Glutamatergic neuron (in vitro differentiated cells): ENCODE data around the gene FHIT. TPM values are rescaled to one million over a fixed set of nuclear protein-coding genes. Genes with fewer than 3 reads are reported as not detected.

Experiments used
- DNase-seq: peaks from one replicate; pipeline ENCODE4 v3.0.0; 2022
- H3K27ac Mint-ChIP-seq: one replicate; pipeline ENCODE4 v1.8.0; 2020; ENCODE audit warnings: mild to moderate bottlenecking, mixed read lengths, inconsistent platforms; ENCODE audit not compliant: unreplicated experiment
- H3K27me3 Mint-ChIP-seq: one replicate; pipeline ENCODE4 v1.8.0; 2020; ENCODE audit warnings: mild to moderate bottlenecking, moderate library complexity, mixed read lengths, inconsistent platforms; ENCODE audit not compliant: unreplicated experiment
- H3K36me3 Mint-ChIP-seq: one replicate; pipeline ENCODE4 v1.8.0; 2020; ENCODE audit warnings: mild to moderate bottlenecking, mixed read lengths, inconsistent platforms; ENCODE audit not compliant: unreplicated experiment
- H3K4me1 Mint-ChIP-seq: one replicate; pipeline ENCODE4 v1.8.0; 2020; ENCODE audit warnings: mild to moderate bottlenecking, low read depth, mixed read lengths, inconsistent platforms; ENCODE audit not compliant: unreplicated experiment
- H3K4me3 Mint-ChIP-seq: one replicate; pipeline ENCODE4 v1.8.0; 2020; ENCODE audit warnings: mild to moderate bottlenecking, mixed read lengths, inconsistent platforms; ENCODE audit not compliant: unreplicated experiment
- H3K9me3 Mint-ChIP-seq: one replicate; pipeline ENCODE4 v1.8.0; 2020; ENCODE audit warnings: mild to moderate bottlenecking, moderate library complexity, mixed read lengths, inconsistent platforms; ENCODE audit not compliant: unreplicated experiment
- total RNA-seq: library from RNA; stranded (reverse); fragmentation: NEBNext Ultra II Directional; extraction: Animal tissue kit (Norgen Biotek cat#: 25700); gene quantifications from one replicate; pipeline ENCODE4 v1.2.1, GENCODE V29; 2021; ENCODE audit not compliant: unreplicated experiment
- TF ChIP-seq, protein P1 (sequence below): fragments of 200-600 bp; sonication (generic); IDR thresholded peaks from one replicate; pipeline ENCODE4 v1.5.0; 2021; ENCODE audit not compliant: partially characterized antibody, unreplicated experiment

FHIT gene
- total RNA-seq, 1 donor from 2014 or later: 15.2 TPM

DNA sequence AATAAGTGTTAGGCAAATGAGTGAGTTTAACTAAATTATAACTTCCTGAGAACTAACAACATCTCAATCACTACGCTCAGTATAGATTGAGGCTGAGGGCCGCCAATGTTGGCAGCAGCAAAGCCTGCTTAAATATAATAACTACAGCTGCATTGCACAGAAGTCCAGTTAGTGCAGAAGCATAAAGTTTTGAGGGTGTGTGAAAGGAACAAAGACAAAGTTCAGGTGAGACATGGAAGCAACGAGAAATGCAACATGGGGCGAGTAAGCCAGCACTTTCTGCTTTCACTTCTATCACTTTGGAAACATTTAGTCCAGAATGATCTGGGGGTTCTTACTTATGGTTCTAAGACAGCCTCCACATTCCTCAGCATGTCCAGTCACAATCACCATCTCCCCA lies 1149.1 kb downstream of the FHIT start:
- Mint-ChIP-seq H3K4me1 (no peaks in the 10 kb centered on the region), H3K27ac (no peak overlapping the region), H3K4me3 (no peak overlapping the region), H3K9me3 (no peaks in the 10 kb centered on the region), H3K27me3 (no peaks in the 10 kb centered on the region), H3K36me3 (no peaks in the 10 kb centered on the region)
- TF ChIP-seq, protein P1, sequence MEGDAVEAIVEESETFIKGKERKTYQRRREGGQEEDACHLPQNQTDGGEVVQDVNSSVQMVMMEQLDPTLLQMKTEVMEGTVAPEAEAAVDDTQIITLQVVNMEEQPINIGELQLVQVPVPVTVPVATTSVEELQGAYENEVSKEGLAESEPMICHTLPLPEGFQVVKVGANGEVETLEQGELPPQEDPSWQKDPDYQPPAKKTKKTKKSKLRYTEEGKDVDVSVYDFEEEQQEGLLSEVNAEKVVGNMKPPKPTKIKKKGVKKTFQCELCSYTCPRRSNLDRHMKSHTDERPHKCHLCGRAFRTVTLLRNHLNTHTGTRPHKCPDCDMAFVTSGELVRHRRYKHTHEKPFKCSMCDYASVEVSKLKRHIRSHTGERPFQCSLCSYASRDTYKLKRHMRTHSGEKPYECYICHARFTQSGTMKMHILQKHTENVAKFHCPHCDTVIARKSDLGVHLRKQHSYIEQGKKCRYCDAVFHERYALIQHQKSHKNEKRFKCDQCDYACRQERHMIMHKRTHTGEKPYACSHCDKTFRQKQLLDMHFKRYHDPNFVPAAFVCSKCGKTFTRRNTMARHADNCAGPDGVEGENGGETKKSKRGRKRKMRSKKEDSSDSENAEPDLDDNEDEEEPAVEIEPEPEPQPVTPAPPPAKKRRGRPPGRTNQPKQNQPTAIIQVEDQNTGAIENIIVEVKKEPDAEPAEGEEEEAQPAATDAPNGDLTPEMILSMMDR: no peak
- DNase-seq: no peak

DNA sequence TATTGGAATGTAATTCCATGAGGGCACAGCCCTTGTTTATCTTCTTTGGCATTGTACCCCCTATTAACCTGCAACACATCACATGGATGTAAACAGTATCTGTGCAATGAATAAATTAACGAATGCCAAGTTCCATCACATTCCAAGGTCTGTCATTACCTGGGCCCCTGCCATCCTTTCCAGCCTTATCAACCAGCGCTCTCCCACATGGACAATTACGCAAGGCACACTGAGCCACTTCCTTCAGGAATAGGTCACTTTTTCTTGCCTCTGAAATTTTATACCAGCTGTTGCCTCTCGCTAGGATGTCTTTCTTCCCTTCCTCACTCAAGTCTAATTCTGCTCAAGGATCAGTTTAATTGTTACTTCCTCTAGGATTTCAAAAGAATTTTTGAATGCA lies 1149.6 kb downstream of the FHIT start:
- H3K4me3 Mint-ChIP-seq: no peak overlapping the region
- TF ChIP-seq, protein P1: no peak
- no peaks in the 10 kb centered on the region for H3K4me1 Mint-ChIP-seq
- H3K9me3 Mint-ChIP-seq: no peaks in the 10 kb centered on the region
- no peak for DNase-seq
- H3K36me3 Mint-ChIP-seq: no peaks in the 10 kb centered on the region
- no peak overlapping the region for H3K27ac Mint-ChIP-seq
- no peaks in the 10 kb centered on the region for H3K27me3 Mint-ChIP-seq

DNA sequence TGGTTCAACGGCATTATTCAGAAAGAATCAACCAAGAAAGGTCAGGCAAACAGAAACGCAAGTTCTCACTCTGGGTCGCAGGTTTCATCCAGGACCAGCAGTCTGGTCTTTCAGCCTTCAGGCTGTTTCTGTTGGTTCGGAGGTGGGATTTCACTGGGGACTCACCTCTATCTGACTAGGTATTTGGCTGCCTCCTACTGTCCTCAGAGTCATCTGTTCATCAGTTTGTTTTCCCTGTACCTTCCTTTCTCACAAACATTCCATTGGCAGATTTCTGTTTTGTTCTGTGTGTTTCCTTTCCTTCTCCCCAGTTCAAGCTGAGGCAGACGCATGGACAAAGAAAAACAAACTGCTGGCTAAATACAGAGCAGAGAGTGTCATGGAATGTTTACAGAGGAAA lies 1154.8 kb downstream of the FHIT start:
- H3K4me1 Mint-ChIP-seq: no peaks in the 10 kb centered on the region
- no peaks in the 10 kb centered on the region for H3K9me3 Mint-ChIP-seq
- H3K36me3 Mint-ChIP-seq: peaks cover 9% of the 10 kb centered on the region
- no peak overlapping the region for H3K4me3 Mint-ChIP-seq
- TF ChIP-seq, protein P1: no peak
- no peak for DNase-seq
- no peak overlapping the region for H3K27ac Mint-ChIP-seq
- no peaks in the 10 kb centered on the region for H3K27me3 Mint-ChIP-seq

DNA sequence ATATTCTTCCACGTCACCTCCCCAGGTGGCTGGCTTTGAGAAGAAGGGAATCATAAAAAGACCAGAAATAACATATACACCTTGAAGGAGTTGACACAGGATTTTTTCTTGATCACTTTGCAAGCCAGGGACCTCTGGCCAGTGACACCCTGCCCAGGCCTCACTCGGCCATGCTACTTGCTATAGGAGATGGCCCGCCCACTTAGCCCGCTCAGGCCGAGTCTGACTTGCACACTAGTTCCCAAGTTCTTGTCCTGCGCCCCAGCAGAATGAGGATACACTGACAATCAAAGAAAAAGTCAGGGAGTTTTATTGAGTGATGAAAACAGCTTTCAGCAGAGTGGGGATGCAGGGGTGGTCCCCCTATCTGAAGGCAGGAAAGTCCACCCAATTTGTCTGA lies 1155.3 kb downstream of the FHIT start:
- Mint-ChIP-seq H3K27me3 (no peaks in the 10 kb centered on the region), H3K4me3 (no peak overlapping the region), H3K36me3 (peaks cover 9% of the 10 kb centered on the region), H3K9me3 (no peaks in the 10 kb centered on the region), H3K27ac (no peak overlapping the region), H3K4me1 (no peaks in the 10 kb centered on the region)
- TF ChIP-seq, protein P1: no peak
- no peak for DNase-seq

DNA sequence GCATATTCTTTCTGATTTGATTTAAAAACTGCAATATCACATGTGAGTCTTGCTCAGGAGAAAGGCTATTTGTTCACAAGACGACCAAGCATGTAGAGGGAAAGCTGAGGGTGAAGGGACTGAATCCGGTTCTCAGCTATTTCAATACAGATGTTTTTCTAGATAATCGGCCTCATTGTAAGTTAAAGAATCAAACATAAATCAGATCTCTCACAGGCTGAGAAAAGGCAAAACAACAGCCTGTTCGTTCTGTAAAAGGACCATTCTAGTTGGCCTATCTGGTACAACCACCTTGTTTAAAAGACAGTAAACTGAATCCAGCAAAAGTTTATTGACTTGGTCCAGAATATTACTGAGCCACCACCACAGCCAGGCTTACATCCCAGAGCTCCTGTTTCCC lies 1155.7 kb downstream of the FHIT start:
- Mint-ChIP-seq H3K27ac (no peak overlapping the region), H3K27me3 (no peaks in the 10 kb centered on the region), H3K4me3 (no peak overlapping the region), H3K36me3 (peaks cover 9% of the 10 kb centered on the region), H3K4me1 (no peaks in the 10 kb centered on the region), H3K9me3 (no peaks in the 10 kb centered on the region)
- TF ChIP-seq, protein P1: no peak
- no peak for DNase-seq
